ENCODE data around the gene FBXW11.
"Not testable (repeated sequence)": the region's sequence is repeated elsewhere in the genome, so short reads cannot be mapped to it uniquely, and the experiment has no call there.

FBXW11 gene

DNA sequence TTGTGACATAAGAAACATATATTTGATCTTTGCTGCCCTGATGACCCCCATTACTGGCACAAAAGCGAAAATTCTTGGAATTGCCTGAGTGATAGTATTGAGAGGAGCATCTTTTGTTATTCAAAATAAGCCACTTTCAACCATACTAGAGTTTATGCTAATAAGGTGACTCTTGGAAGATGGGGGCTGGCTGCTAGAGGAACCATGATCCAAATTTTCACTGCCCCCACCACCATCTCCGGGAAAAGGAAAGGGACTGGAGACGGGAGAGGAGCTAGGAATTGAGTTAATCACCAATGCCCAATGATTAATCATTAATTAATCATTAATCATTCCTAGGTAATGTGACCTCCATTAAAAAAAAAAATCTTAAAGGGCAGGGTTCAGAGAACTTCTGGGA, 25.6 kb downstream of the FBXW11 start:
- DNase-seq = no peak

DNA sequence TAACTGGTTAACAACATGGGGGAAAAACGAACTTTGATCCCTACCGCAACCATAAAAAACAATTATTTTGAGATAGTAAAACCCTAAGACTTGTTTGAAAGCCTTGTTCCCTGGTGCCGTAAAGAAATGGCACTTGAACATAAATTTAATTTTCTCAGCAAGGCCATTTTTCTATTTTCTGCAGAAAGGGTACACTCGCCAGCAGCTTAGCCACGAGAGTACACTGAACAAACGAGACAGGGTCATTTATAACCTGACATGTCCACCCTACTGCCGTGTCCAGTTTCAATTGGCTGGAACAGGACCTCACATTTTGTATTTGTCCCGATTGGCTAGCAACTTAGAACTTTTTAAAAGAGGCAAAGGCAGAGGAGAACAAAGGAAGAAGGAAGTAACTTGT, 26.8 kb downstream of the FBXW11 start:
- no peak for DNase-seq

DNA sequence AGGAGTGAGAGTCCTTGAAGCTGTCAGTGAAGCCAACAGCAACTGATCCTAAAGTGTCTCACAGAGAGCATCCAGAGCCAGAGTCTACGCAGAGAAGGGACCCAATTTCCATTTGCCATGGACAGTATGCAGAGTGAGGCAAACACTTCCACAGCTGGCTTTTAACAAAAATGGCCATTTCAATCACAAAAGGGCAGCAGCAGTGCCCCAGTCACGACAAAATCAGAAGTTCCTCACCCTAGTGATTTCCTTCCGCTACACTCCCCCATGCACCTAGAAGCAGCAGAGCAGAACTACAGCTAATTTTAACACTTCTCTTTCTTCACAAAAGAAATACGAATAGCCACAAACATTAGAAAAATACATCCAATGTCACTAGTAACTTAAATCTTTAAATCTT, 27.9 kb downstream of the FBXW11 start:
- no peak for DNase-seq

DNA sequence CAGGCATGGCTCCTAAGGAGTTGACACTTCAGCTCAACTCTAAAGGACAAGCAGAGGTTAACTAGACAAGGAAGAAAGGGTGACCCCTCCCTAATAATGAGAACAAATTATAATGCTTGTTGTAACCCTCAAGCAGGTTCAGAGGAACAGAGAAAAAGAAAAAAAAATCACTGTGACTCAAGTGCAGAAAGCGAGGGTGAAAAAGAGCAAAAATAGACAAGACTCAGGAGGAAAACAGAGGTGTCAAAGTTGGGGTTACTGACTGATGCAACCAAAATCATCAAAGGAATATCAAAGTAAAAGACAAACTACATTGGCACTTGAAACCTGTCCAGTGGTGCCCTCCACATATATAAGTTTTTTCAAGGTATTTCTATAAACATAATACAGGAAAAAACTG, 28.4 kb downstream of the FBXW11 start:
- DNase-seq = no peak

DNA sequence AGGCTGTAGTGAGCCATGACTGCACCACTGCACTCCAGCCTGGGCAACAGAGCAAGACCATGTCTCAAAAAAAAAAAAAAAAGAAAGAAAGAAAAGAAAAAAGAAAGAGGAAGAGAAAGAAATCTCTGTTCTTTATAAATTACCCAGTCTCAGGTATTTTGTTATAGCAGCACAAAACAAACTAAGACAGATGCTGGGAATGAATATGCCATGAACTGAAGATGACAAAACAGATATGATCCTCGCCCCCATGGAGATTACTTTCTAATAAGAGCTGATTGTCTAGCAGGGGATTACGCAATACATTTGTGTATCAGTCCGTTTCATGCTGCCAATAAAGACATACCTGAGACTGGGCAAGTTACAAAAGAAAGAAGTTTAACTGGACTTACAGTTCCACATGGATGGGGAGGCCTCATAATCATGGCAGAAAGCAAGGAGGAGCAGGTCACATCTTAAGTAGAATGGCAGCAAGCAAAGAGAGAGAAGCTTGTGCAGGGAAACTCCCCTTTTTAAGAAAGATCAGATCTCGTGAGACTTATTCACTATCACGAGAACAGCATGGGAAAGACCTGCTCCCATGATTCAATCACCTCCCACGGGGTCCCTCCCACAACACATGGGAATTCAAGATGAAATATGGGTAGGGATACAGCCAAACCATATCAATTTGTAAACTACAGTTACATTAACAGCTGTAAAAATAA, 29.0 kb downstream of the FBXW11 start:
- not testable (repeated sequence) for DNase-seq

DNA sequence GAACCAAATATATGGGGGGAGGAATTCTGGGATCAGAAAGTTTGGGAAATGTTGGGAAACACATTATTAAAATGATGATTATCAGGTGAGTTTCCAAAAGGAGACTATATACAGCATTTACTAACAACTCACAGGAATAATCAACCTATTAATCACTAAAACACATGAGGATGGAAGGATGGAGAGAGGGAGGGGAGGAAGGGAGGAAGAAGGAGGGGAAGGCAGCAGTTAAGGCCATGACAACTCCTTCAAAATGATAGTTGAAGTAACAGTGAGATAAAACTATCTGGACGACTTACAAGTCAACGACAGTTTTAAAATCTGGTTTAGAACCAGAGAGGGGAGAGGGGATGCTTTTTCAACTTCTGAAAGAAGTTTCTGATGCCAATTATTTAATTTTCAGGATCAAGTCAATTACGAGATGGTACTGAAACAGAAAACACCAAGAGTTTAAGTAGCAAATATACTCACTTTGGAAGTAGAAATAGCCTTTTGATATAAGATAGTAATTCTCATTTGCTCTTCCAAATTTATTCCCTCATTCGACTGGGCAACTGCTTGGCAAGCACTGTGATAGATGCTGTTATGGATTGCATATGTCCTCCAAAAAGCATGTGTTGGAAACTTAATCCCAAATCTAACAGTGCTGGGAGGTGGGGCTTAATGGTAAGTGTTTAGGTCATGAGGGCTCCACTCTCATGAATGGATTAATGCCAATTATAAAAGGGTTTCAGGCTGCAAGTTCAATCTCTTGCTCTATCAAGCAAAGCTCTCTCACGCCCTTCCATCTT, 30.4 kb downstream of the FBXW11 start:
- DNase-seq = no peak

DNA sequence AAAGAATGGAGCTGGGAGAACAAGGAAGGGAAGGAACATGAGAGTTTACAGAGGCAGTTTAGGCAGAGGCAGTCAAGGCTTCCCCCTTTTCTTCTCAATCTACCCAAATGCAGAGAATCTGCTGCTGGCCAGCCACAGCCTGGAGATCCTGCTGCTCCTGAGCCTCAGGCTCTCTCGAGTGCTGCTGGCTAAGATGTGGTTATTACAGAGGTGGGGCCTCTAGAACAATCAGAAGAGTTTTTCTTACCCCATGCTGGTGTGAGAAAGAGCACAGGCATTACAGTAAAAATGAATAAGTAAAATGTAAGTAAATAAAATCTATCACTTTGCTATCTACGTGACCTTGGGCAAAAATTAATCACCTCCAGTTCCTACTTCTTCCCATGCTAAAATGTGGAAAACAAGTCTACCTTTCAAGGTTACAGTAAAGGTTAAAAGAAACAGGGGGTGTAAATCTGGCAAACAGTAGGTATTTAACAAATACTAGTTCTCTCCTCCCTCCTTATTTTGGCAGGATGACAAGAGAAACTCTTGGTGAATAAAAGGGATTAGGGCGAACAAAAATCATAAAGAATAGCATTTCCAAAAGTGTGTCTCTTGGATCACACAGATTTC, 31.1 kb downstream of the FBXW11 start:
- no peak for DNase-seq

DNA sequence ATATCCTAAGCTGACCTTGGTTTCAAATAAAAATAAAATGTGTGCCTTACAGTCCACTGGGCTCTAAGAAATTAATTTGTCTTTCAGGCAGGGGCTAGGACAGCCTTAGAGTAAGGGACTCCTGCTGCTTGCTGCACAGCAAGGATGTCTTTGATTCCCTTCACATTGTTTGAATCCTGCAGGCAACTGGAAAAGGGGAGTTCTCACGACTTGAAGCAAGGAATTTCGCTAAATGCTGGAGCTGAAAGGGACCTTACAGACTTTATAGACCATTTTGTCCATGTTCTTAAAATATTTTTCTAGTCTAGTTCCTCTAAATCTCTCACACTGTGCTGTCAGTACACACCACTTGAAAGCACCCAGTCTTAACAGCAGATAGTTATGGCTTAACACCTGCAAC, 35.6 kb downstream of the FBXW11 start:
- DNase-seq = no peak

DNA sequence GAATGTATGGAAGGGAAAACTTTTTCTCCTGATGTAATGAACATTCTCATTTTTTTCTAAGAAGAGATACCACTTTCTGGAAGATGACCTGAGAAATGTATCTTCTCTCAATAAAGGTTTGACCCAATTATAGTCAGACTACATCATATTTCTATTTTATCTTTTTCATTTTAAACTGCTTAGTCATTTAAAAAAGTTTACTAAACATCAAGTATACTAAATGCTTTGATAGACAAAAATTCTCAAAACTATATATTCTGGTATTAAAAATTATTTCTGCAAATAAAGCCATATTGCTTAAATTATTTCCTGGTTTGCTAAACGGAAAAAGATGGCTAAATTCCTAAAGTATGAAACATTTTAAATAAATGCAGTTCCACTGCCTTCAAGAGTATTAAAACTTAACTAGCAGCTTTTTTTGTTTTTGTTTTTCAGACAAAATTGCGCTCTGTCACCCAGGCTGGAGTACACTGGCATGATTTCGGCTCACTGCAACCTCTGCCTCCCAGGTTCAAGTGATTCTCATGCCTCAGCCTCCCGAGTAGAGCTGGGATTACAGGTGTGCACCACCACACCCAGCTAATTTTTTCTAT, 37.1 kb downstream of the FBXW11 start:
- no peak for DNase-seq

DNA sequence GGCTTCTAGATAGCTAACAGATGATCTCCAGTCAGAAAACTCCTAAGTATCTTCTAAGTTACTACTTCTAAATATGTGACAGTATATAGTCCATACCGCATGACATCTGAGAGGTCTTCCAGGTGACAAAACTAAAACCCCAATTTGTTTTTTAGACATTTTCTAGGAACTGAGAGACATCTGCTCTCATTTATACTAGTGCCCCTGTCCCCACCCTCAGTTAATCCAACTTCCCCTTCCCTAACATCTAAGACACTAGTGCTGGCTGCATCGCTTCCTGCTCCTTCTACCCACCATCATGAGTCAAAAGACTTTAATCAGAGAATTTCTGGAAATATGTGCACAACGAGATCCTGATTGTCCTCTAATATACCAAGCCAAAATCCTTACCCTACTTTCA, 37.9 kb downstream of the FBXW11 start:
- DNase-seq = no peak

DNA sequence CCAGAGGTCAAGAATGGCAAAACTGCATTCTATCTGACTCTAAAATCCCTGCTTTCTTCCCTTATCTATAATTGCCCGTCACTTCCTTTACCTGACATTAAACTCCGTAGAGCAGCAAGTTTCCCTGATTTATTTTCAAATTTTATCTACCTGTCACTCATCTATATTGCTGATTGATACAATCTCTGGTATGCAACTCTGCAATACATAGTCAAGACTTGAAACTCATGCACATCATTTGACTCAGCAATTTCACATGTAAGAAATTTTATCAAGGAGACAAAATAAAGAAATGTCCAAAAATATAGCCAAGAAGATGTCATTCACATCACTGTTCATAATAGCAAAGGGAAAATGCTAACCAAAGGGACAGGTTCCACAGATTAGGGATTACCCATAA, 39.5 kb downstream of the FBXW11 start:
- no peak for DNase-seq

DNA sequence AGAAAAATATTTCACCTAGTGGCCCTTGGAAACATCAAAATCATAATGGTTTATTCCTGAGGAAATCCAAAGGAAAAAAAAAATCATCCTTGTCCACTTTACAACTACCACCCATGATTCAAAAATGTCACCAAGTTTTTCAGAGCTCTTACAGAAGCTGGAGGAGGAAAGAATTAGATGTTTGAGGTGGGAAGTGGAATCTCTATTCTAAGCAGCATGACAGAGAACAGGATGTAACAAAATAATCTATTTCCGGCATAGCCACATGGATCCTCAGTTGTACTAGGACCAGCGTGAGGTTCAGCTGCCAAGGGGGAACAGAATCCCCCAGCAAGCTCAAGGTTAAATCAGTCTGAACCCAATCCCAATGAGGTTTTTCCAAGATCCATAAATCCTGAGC, 40.2 kb downstream of the FBXW11 start:
- DNase-seq = no peak

DNA sequence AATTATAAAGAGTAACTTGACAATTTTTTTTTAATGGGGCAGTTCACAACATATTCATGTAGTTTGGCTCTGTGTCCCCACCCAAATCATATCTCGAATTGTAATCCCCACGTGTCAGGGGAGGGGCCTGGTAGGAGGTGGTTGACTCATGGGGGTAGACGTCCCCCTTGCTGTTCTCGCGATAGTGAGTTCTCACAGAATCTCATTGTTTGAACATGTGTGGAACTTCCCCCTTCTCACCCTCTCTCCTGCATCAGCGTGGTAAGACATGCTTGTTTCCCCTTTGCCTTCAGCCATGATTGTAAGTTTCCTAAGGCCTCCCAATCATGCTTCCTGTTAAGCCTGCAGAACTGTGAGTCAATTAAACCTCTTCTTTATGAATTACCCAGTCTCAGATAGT, 40.7 kb downstream of the FBXW11 start:
- DNase-seq = no peak

DNA sequence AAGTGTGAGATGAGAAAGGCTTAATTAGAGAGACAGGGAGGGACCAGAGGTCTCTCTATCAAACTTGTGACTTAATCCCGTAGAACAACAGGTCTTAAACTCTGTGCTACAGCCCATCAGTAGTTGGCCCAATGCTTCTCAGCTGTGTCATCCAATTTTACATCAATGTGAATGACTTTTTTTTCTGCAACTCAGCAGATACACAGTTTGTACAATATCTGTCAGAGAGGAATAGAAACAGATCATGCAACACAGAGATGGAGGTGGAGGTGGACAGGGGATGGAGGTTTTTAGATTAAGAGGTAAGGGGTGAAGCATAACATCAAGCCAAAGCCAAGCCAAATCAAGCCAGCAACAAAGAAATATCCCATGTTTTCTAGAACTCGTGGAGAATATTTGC, 43.0 kb downstream of the FBXW11 start:
- DNase-seq = no peak

DNA sequence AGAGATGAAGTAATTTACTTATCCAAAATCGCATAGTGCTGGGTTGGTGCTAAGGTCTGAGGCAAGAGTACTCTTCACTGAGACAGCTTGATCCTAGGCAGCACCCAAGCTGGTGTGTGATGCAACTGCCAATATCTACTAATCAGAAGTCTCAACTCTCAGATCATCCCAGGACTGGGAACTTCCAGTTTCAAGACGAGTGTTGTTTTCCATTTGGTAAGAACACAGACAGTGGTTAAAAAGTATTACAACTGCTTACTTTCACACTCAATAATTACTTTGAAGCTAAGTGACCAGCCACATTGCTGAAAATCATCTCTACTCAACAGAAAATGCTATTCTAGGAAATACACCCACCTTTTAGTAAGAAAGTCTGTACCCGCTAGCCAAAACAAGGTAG, 45.3 kb downstream of the FBXW11 start:
- DNase-seq = no peak

DNA sequence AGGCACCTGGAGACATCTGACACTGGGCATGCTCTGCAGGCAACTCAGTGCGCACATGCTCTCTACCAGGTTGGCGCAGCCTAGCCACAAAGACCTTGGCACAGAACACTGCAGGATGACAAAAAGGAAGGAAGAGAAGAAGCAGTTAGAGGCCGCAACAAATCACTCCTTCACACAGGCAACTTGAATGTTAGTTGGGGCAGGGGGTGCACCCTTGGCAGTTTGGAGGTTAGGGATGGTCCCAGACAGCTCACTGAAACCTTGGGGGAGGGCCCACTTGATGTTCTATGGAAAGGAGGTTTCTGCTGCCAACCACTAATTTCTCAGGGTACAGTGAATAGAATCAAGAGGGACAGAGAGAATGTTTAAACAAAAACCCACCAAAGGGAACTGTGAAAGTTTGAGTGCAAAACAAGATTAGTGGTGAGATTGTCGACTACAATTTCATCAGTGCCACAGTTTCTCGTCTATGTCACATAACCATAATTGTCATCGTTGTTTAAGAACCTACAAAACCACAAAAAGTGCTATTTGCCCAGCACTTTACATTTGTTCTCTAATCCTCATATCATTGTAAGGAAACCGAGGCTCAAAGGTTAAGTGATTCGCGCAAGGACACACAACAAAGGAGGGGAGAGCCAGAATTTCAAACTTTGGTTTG, 48.7 kb downstream of the FBXW11 start:
- no peak for DNase-seq

DNA sequence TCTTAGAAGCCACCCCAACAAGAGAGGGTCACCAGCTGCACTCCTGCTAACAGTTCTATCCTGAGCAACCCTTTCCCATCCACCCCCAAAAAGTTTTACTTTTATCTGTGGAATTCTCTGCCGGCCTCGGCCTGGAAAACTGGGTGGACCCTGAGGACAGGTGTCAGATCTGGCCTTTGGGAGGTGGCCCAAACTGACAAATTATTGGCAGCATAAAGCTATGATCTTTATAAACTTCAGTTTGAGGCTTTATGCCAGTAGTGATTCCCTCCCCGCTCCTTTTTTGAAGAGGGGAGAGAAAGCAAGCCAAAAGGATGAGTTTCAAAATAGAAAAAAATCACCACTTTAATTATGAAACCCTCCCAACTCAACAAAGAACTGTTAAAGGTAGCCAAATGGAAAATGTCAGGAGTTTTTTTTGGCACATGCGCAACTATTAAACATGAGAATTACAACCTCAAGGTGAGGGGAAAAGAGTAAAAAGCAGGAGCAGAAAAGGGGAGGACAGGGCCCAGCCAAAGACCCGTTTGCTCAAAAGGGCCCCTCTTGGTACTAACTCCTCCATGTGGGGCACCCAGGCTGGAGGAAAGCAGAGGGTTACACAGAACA, 49.4 kb downstream of the FBXW11 start:
- no peak for DNase-seq

DNA sequence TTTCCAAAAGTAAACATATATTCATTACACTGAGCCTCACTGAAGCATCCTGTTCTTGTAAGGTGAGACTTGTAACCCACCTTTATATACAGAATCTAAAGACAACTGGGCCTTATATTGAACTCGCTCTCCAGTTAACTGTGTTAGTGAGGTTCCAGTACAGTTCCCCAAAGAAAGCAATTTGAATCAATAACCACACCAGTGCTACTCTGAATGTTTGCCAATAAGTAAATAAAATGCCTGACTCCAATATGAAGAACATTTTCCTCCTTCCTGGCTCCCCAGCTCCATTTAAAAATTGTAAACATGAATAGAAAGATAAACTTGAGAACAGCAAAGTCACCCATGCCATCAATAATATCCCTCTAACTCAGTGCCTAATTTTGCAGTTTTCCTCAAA, 50.1 kb downstream of the FBXW11 start:
- DNase-seq = no peak

DNA sequence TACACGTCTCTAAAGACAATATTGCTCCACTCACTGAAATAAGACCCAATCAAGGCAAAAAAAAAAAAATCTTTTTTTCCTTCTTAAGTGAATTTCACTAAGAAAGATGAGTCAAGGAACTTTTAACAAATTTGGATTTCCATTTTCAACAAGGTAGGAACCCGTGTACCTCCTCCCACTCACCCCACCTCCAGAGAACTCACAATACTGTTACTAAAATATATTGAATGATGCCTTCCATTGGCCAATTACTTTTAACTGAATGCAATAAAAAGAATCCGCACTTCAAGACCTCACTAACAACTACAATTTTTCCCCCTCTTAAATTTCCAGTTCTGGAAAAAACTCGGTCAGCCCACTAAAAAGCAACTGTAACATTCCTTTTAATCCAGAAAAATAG, 50.7 kb downstream of the FBXW11 start:
- no peak for DNase-seq

DNA sequence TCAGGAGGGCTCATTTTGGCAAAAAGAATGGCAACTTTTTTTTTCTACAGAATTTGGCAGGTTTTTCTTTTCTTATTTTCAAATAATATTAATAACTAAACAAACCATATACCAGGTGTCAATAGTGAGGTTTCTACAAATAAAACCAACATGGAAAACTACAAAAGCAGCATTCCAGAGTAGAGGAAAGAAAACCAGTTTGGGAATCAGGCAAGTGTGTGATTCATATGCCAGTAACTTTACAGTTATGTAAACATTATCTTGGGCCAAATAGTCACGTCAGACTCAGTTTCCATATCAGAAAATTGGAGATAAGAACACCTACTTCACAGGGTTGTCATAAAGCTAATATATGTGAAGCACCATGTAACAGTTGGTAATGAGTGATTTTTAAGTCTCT, 51.7 kb downstream of the FBXW11 start:
- DNase-seq = no peak

DNA sequence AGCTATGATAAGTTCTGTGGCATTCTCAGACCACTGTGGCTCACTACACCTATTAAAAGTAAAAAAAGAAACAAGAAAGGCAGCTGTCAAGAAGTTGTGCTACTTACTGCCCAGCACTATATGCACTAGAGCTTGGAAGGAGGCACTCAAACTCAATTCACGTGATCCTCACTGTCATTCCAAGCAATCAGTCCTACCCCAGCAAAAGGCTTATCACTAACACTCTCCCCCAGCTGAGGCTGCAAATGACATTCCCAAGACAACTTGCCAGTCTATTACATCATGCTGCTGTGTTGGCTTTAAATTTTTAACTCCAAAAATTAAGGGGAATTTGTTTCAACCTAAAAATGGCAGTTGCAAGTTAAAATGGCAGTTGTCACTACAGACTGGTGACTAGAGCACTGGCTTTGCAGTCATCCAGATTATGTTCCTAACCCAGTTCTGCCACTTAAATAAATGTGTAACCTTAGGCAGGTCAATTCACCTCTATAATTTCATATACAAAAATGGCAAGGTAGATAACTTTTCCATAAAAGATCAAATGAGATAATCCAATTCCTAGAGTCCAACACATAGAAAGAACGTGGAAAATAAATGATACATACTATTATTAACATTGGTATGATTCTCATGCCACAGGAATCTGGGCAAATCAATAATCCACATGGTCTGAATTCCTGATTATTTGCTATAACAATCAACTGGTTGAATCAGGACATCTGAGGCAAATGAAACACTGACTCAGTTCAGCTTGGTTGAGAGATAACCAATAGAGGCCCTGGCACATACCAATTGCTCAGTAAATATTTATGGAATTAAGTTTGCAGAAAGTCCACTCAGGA, 52.4 kb downstream of the FBXW11 start:
- no peak for DNase-seq

DNA sequence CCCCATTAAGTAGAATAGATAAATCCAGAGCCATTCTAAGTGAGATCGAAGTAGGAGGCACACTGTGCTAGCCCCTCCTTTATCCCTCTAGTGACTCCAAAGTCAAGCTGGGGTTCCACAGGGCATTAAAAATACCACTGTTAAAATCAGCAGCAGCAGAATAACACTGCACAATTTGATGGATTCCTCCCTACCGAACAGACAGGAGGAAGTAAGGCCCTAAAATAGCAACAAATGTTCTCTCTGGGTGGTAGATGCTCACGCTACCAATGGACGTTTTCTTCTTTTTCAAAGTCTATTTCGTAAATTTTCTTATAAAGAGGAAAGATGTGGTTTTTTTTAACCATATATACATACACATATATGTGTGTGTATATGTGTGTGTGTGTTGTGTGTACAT, 54.4 kb downstream of the FBXW11 start:
- no peak for DNase-seq
